Measurements from ENCODE around the gene HOXB5. TPM values are rescaled to one million over a fixed set of nuclear protein-coding genes. Genes with fewer than 3 reads are reported as not detected.

Gene HOXB5
- polyA plus RNA-seq, 4 donors, result 28.8 to 38.4 (median 33.5) TPM

DNA sequence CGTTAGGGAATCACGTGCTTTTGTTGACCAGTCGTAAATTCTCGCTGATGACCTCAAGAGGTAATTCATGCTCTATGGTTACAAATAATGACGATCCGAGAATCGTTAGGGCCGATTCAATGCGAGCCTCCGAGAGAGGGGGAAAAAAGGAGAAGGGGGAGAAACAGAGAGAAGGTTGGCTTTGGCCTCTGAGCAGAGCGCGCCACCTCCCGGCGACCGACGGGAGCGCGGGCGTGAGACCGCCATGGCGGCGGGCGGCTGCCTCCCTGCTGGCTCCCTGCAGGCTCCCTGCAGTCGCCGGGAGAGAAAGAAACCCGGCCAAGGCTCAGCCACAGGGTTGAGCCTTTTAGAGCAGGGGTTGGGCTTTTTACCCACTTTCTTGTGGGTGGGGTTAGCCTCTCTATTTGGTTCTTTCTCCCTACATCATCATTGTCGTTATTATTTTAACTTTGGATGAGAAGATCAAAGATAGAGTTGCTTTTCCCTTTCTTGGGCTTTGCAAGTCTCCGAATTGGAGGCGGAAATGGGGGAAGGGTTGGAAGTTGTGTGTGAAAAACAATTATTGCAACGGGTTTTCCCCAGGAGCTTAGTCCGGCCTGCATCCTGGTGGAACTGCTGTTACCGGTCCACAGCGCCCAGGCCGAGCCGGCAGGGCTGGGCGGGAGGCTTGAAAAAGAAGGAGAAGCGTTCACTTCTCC, 410 bp upstream of the HOXB5 start:
- peak in 1 of 4 donors; percentile 81 for DNase-seq (ENCODE audit: low read depth in 4 of 4, low spot score in 3 of 4)

- no peak for DNase-seq (ENCODE audit: low read depth in 4 of 4, low spot score in 3 of 4)
Measured at GRCh38 chr17:48592577-48592976, 1.0 kb downstream of the HOXB5 start.

DNA sequence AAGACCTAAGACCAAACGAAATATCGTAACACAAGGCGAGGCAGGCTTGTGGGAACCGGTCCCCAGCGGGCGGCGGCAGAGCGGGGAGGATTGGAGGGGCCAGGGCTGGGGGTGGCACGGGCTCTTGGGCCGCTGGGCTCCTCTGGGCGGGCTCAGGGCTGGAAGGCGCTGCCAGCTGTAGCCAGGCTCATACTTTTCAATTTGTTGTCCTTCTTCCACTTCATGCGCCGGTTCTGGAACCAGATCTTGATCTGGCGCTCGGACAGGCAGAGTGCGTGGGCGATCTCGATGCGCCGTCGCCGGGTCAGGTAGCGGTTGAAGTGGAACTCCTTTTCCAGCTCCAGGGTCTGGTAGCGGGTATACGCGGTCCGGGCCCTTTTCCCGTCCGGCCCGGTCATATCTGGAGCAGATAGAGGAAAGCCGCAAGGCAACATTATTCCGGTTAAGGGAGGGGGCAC, 1.5 kb downstream of the HOXB5 start:
- no peak for DNase-seq (ENCODE audit: low read depth in 4 of 4, low spot score in 3 of 4)

- DNase-seq (ENCODE audit: low read depth in 4 of 4, low spot score in 3 of 4), result no peak
Measured at GRCh38 chr17:48591255-48592056, 2.1 kb downstream of the HOXB5 start.

DNA sequence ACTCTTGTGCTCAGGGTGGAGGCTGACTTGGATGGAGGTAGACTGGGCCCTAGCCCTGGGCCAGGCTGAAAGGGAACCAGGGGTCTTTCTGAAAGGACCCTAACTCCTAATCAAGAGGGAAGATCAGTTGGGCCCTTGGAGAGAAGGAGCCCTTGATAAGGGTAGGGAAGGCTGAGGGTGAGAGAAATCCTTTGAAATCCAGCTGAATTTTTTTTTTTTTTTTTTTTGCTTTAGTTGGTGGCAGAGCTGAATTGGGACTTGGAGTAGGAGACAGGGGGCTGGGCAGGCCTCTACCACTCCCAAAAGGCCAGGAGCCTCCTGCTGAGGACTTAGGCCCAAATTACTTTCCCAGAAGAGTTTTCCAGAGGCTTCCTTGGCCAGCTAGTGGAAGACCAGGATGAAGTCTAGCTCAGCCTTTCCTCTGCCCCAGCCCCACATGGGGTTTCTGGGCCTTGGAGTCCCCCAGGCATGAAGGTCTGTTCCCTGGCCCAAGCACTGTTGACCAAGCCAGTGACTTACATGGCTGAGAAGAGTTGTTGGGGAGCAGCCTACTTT, 2.9 kb downstream of the HOXB5 start:
- DNase-seq (ENCODE audit: low read depth in 4 of 4, low spot score in 3 of 4), result no peak

- DNase-seq (ENCODE audit: low read depth in 4 of 4, low spot score in 3 of 4), result peak in 3 of 4 donors; percentile 85 to 92 (median 89)
Measured at GRCh38 chr17:48589831-48590606, 3.6 kb downstream of the HOXB5 start, which contains the start of gene HOXB3. Gene HOXB3, minus strand, starts transcription at chr17:48590241. Its CDS starts 37,767 bp downstream, at chr17:48552474.

GRCh38 chr17:48589060-48589830, 4.3 kb downstream of the HOXB5 start:
- DNase-seq (ENCODE audit: low read depth in 4 of 4, low spot score in 3 of 4), result no peak

DNA sequence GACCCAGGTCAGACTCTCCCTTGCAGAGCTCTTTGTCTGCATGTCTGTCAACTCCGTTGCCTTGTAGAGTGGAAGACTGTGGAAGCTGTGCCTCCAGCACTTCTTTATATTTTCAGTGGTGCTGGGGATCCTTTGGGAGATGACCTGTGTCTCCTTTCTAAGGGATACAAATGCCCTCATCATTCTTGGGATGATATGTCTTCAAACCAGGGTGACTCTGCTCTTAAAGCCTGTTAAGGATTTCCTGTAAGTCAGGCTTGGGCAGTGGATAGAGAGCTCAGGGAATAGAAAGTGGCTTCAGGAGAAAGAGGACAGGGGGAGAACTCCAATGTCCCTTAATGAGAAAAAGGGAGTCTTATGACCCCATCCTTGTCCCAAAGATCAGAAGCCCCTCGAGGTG, 5.1 kb downstream of the HOXB5 start:
- no peak for DNase-seq (ENCODE audit: low read depth in 4 of 4, low spot score in 3 of 4)

DNA sequence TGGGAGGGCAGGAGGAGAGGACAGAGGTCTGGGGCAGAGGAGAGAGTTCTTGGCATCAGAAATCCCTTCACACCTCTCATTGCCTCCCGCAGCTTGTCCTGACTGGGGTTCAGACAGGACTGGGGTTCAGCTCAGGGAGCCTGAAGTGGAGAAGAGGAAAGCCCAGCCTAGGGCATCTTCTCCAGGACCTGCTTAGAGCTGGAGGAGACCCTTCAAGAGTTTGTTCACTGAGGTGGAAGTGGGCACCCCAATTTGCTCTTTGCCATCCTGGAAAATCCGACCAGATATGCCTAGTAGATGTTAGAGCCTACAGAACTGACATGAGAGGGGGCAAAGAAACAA, 5.5 kb downstream of the HOXB5 start:
- DNase-seq (ENCODE audit: low read depth in 4 of 4, low spot score in 3 of 4), result no peak

- no peak for DNase-seq (ENCODE audit: low read depth in 4 of 4, low spot score in 3 of 4)
Measured at GRCh38 chr17:48587276-48588073, 6.1 kb downstream of the HOXB5 start.

DNA sequence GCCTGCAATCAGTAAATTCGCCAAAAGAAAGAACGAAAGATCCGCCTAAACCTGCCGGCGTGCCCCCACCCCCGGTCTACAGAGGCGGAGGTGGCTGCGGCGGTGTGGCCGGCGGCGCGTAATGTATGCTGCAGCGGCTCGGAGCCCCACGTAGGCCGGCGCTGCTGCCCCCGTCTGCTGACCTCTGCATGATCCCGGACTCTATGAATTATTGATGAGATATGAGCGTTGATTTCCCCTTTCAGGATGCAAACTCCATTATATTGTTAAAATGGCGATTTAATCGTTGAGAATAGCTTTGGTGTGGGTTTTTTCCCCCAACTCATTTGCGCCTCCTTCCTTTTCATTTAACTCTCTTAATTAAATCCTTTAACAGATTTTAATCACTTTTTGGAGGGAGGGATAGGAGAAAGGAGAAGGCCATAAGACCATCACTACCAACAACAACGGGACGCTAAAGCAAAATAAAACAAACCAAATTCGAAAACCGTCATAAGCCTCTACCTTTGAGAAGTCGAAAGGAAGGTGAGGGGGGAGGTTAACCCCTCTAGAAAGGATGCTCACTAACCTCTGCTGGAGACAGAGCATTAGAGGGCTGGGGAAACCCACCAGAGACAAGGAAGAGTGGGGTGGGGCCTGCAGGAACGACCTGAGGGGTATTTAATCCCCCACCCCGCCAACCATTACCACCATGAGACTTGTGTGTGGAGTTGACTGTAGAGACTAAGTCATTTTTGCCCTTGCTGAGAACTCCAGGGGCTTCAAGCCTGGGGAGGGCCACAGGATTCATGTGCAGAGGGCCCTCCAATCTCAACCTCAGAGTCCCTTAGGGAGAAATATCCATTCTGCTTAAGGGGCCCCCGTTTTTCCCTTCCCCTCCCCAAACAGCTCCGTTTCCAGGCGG, 7.0 kb downstream of the HOXB5 start:
- no peak for DNase-seq (ENCODE audit: low read depth in 4 of 4, low spot score in 3 of 4)

DNA sequence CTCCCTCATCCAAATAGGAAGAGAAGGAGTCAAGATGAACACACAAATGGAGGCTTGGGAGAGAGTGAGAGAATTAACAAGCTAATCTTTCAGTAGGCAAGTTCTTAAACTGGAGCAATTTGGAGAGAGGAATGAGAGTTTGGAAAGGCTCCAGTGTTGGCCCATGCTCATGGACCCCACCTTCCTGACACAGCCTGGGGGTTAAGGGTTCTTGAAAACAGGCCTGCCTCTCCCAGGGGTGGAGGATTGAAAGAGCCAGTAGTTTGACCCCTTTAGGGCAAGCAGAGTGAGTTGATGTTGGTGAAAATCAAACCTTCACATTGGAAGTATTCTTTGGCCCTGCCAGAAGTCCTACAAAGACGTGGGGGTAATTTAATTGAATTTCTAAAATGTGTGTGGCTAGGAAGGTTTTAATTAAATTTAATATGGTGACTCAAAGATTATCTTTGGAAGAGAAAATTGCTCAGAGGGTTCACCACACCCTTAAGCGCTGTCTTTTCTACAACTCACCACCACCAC, 9.3 kb downstream of the HOXB5 start:
- DNase-seq (ENCODE audit: low read depth in 4 of 4, low spot score in 3 of 4), result no peak

GRCh38 chr17:48583708-48584222, 9.8 kb downstream of the HOXB5 start:
- DNase-seq (ENCODE audit: low read depth in 4 of 4, low spot score in 3 of 4), result no peak

GRCh38 chr17:48582750-48583069, 10.9 kb downstream of the HOXB5 start:
- DNase-seq (ENCODE audit: low read depth in 4 of 4, low spot score in 3 of 4), result no peak

- no peak for DNase-seq (ENCODE audit: low read depth in 4 of 4, low spot score in 3 of 4)
Measured at GRCh38 chr17:48579760-48580554, 13.6 kb downstream of the HOXB5 start.

DNA sequence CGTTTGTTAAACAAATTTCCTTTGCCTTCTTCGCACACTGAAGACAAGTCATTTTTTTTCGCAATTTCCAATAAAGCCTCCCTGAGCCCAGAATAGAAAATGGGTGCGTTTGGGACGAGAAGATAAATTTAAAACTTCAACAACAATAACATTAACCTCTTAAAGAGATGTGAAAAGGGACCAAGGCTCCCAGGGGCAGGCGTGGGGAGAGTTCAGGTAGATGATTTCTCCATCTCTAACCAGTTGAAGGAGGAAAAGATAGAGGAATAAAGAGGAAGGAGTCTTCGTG, 14.2 kb downstream of the HOXB5 start:
- no peak for DNase-seq (ENCODE audit: low read depth in 4 of 4, low spot score in 3 of 4)
